LoVo (cell line): Measurements from ENCODE around the gene RASSF6.
"Not testable (repeated sequence)": the region's sequence is repeated elsewhere in the genome, so short reads cannot be mapped to it uniquely, and the experiment has no call there.

Experiments
- DNase-seq: peaks from one replicate; pipeline ENCODE4 v3.0.0-alpha.2; 2016; ENCODE audit warnings: low spot score

The RASSF6 gene

GRCh38 chr4:73620115-73620792, at the start of gene RASSF6:
Gene RASSF6 (minus strand): TSS chr4:73620436. CDS start chr4:73611795, 8,641 bp downstream.
- peak; percentile 90 for DNase-seq

GRCh38 chr4:73669410-73670183, 49.4 kb upstream of the RASSF6 start:
- DNase-seq, result no peak

- peak; percentile 38 for DNase-seq
These were observed 48.6 kb upstream of the RASSF6 start for GRCh38 chr4:73668782-73669201.

- not testable (repeated sequence) for DNase-seq
These were observed 45.7 kb upstream of the RASSF6 start for GRCh38 chr4:73665924-73666323.

GRCh38 chr4:73664470-73664869, 44.2 kb upstream of the RASSF6 start:
- no peak for DNase-seq

GRCh38 chr4:73663576-73663975, 43.3 kb upstream of the RASSF6 start:
- no peak for DNase-seq

GRCh38 chr4:73662709-73663546, 42.7 kb upstream of the RASSF6 start:
- DNase-seq, result peak; percentile 72

GRCh38 chr4:73661646-73662119, 41.4 kb upstream of the RASSF6 start:
- DNase-seq, result no peak

- DNase-seq, result no peak
These were observed 40.6 kb upstream of the RASSF6 start for GRCh38 chr4:73660808-73661207.

- peak; percentile 57 for DNase-seq
These were observed 33.5 kb upstream of the RASSF6 start for GRCh38 chr4:73653695-73654106.

- DNase-seq, result no peak
These were observed 30.0 kb upstream of the RASSF6 start for GRCh38 chr4:73650250-73650649.

- no peak for DNase-seq
These were observed 28.2 kb upstream of the RASSF6 start for GRCh38 chr4:73648478-73648877.

GRCh38 chr4:73646117-73646516, 25.9 kb upstream of the RASSF6 start:
- DNase-seq, result no peak

GRCh38 chr4:73631565-73632226, 11.5 kb upstream of the RASSF6 start:
- no peak for DNase-seq

GRCh38 chr4:73628834-73629233, 8.6 kb upstream of the RASSF6 start:
- not testable (repeated sequence) for DNase-seq

- DNase-seq, result peak; percentile 32
These were observed 1.1 kb upstream of the RASSF6 start for GRCh38 chr4:73621357-73621756.

- DNase-seq, result no peak
These were observed 890 bp downstream of the RASSF6 start for GRCh38 chr4:73619346-73619745.

GRCh38 chr4:73617256-73617655, 3.0 kb downstream of the RASSF6 start:
- no peak for DNase-seq

GRCh38 chr4:73615613-73616012, 4.6 kb downstream of the RASSF6 start:
- no peak for DNase-seq

GRCh38 chr4:73614311-73614867, 5.8 kb downstream of the RASSF6 start:
- no peak for DNase-seq

- peak; percentile 23 for DNase-seq
These were observed 7.1 kb downstream of the RASSF6 start for GRCh38 chr4:73613130-73613529.
